Erythroblast (primary cell): Measurements from ENCODE around the gene COQ4.

Source experiments
- GATA1 ChIP-seq: IDR thresholded peaks from 2 replicates; pipeline ENCODE4 v1.6.1; 2011; ENCODE audit warnings: low read depth, mild to moderate bottlenecking, control low read depth, low read length, moderate library complexity
- POLR2A ChIP-seq: IDR thresholded peaks from 2 replicates; pipeline ENCODE4 v1.6.1; 2011; ENCODE audit warnings: mild to moderate bottlenecking, low read length

GRCh38 chr9:128317629-128318028 is 5.0 kb upstream of the COQ4 start:
- TF ChIP-seq POLR2A (no peak), GATA1 (no peak)
